ENCODE data around the gene EMP1. TPM values are rescaled to one million over a fixed set of nuclear protein-coding genes. Genes with fewer than 3 reads are reported as not detected.

Gene EMP1
- total and polyA plus RNA-seq, 2 of the 8 experiments (the other 6 are each of a cell fraction or from before 2014, with no cell fraction given): 0.17 to 0.65 TPM

- no peak overlapping the region for H2AFZ ChIP-seq (ENCODE audit: low read length)
- TF ChIP-seq CHD2 (IDR thresholded peaks at IDR 0.05; ENCODE audit: low read length) (no peak), NANOG (IDR thresholded peaks at IDR 0.05; ENCODE audit: insufficient read depth, low read depth, low read length, poor library complexity, severe bottlenecking) (no peak), TBP (IDR thresholded peaks at IDR 0.05; ENCODE audit: low read depth, low read length) (no peak), CREB1 (IDR thresholded peaks at IDR 0.05) (no peak), ASH2L (IDR thresholded peaks at IDR 0.05; ENCODE audit: low read length) (no peak), SIN3A (conservative IDR thresholded peaks at IDR 0.05 in 1 of 2, IDR thresholded peaks at IDR 0.05 in 1 of 2; ENCODE audit: low read depth in 1 of 2, low read length in 2 of 2) (no peak), POU5F1 (IDR thresholded peaks at IDR 0.05; ENCODE audit: low read depth, low read length) (no peak), HDAC2 (IDR thresholded peaks at IDR 0.05; ENCODE audit: borderline replicate concordance in 1 of 2, low read depth in 2 of 2, low read length in 2 of 2) (no peak), SAP30 (IDR thresholded peaks at IDR 0.05; ENCODE audit: insufficient read depth, insufficient replicate concordance, low read length) (no peak), EGR1 (IDR thresholded peaks at IDR 0.05; ENCODE audit: borderline replicate concordance, low read depth, low read length) (no peak), ATF2 (IDR thresholded peaks at IDR 0.05; ENCODE audit: low read length) (no peak), ZNF274 (IDR thresholded peaks at IDR 0.05; ENCODE audit: borderline replicate concordance, extremely low read depth, low read length) (no peak)
Measured at GRCh38 chr12:13197032-13197431, 506 bp downstream of the EMP1 start.

More at GRCh38 chr12:13197032-13197431, 506 bp downstream of the EMP1 start:
- ChIA-PET CTCF (ENCODE audit: partially characterized antibody) (interaction anchor here (1.0 to 3.2 kb wide), 5 partner anchors 11 to 154 kb away, joined by 4 to 11 read pairs (median 5); partner anchors contain the start of gene FAM234B), POLR2A (ENCODE audit: partially characterized antibody) (interaction anchor here (1.7 kb wide), 1 partner anchor 109 kb away, joined by 5 read pairs; no protein-coding TSS in a partner anchor)
- Histone ChIP-seq H3K4me2 (ENCODE audit: insufficient read depth in 1 of 2, low read depth in 2 of 2, low read length in 2 of 2) (no peak overlapping the region), H3K23ac (ENCODE audit: insufficient read length) (no peak overlapping the region), H2BK20ac (ENCODE audit: low read length) (no peak overlapping the region; the same call in 1 of the 2 replicates), H2AK5ac (ENCODE audit: low read depth, low read length) (no peak overlapping the region), H4K8ac (ENCODE audit: extremely low read depth, insufficient read depth, low read length) (no peak overlapping the region), H3K4me3 (ENCODE audit: extremely low read depth in 1 of 4, insufficient read depth in 2 of 4, low read depth in 3 of 4, low read length in 4 of 4) (no peak overlapping the region), H4K5ac (ENCODE audit: insufficient read length, low read depth, low read length) (no peak overlapping the region), H4K91ac (replicated peaks; ENCODE audit: insufficient read length, low read length) (no peak overlapping the region), H3K36me3 (ENCODE audit: control insufficient read depth in 2 of 4, insufficient read depth in 4 of 4, low read length in 3 of 4) (no peaks in the 10 kb centered on the region), H3K79me2 (ENCODE audit: control insufficient read depth in 1 of 2, insufficient read depth in 2 of 2, low read length in 2 of 2) (no peaks in the 10 kb centered on the region), H2BK12ac (ENCODE audit: low read depth, low read length) (no peak overlapping the region), H3K4me1 (replicated peaks in 1 of 4; ENCODE audit: control insufficient read depth in 3 of 4, insufficient read depth in 4 of 4, low read length in 3 of 4) (peaks cover 1 to 5% (median 3%) of the 10 kb centered on the region in 4 experiments; a peak in 3 of 7 replicates), H3K9me3 (ENCODE audit: insufficient read depth in 2 of 2, low read depth in 1 of 2, low read length in 1 of 2) (no peaks in the 10 kb centered on the region), H3K27me3 (replicated peaks in 1 of 4; ENCODE audit: control insufficient read depth in 3 of 4, extremely low read depth in 1 of 4, insufficient read depth in 3 of 4, low read length in 3 of 4) (no peaks in the 10 kb centered on the region), H3K9ac (replicated peaks in 1 of 4; ENCODE audit: extremely low read depth in 1 of 4, low read depth in 3 of 4, low read length in 3 of 4) (no peak overlapping the region), H3K56ac (replicated peaks; ENCODE audit: insufficient read length, low read depth, low read length) (no peak overlapping the region), H3K79me1 (ENCODE audit: low read depth, low read length) (no peaks in the 10 kb centered on the region), H3K4ac (replicated peaks; ENCODE audit: insufficient read length, low read depth, low read length) (no peak overlapping the region), H4K20me1 (replicated peaks in 1 of 2; ENCODE audit: control insufficient read depth in 1 of 2, insufficient read depth in 2 of 2, low read length in 2 of 2) (no peaks in the 10 kb centered on the region), H2BK5ac (ENCODE audit: low read depth, low read length) (no peak overlapping the region), H3K14ac (ENCODE audit: insufficient read length) (no peak overlapping the region), H3K27ac (ENCODE audit: low read depth, low read length) (no peak overlapping the region), H2BK120ac (replicated peaks; ENCODE audit: low read depth, low read length) (no peak overlapping the region), H2BK15ac (ENCODE audit: low read length) (no peak overlapping the region), H3K18ac (ENCODE audit: extremely low read depth, low read length) (no peak overlapping the region), H3K23me2 (ENCODE audit: low read depth, low read length) (no peaks in the 10 kb centered on the region)
- no peak for FAIRE-seq
- 87% methylated on average over 7 of the region's 7 CpGs; no CpG with 5 or more reads in 1 of the 2 experiments for WGBS, 2 experiments (ENCODE audit: extremely low coverage in 1 of 2, insufficient coverage in 1 of 2, insufficient read length in 1 of 2, insufficient replicate concordance in 2 of 2, low coverage in 1 of 2, low lambda C conversion rate in 2 of 2, missing lambda C conversion rate in 1 of 2)
- DNase-seq (ENCODE audit: low read depth in 1 of 2, low spot score in 2 of 2): no peak

All from H1 (cell line).